Liver (tissue), 9 donors: ENCODE measurements around the gene APOBEC3G. TPM values are rescaled to one million over a fixed set of nuclear protein-coding genes. Genes with fewer than 3 reads are reported as not detected.

Experiments used
- DNase-seq: peaks from one replicate; pipeline ENCODE4 v3.0.0-alpha.2; 2017; ENCODE audit warnings: low spot score
- H3K27ac ChIP-seq, 2 donors: one replicate each; pipeline ENCODE4 v1.7.0; 2013; ENCODE audit warnings: inconsistent platforms in 2 of 2, low read length in 2 of 2, control low read depth in 1 of 2, low read depth in 1 of 2, mild to moderate bottlenecking in 1 of 2
- H3K27me3 ChIP-seq, 4 donors: one replicate each; pipeline versions ENCODE4 v1.6.1 to v1.7.0; 2013; ENCODE audit warnings: low read length in 3 of 4, inconsistent platforms in 1 of 4, mild to moderate bottlenecking in 1 of 4, moderate library complexity in 1 of 4; ENCODE audit not compliant: control insufficient read depth in 4 of 4, insufficient read depth in 4 of 4
- H3K36me3 ChIP-seq, 4 donors: one replicate each; pipeline versions ENCODE4 v1.6.1 to v1.7.0; 2013; ENCODE audit warnings: low read length in 3 of 4, mild to moderate bottlenecking in 3 of 4, low read depth in 1 of 4, moderate library complexity in 1 of 4; ENCODE audit not compliant: control insufficient read depth in 4 of 4, insufficient read depth in 3 of 4
- H3K4me1 ChIP-seq, 4 donors: one replicate each; pipeline versions ENCODE4 v1.6.1 to v1.7.0; 2013; ENCODE audit warnings: low read length in 3 of 4, mild to moderate bottlenecking in 3 of 4, moderate library complexity in 1 of 4; ENCODE audit not compliant: control insufficient read depth in 4 of 4, insufficient read depth in 4 of 4
- H3K4me3 ChIP-seq, 3 donors: one replicate each; pipeline versions ENCODE4 v1.6.1 to v1.7.0; 2013; ENCODE audit warnings: low read length in 3 of 3, control low read depth in 1 of 3, low read depth in 1 of 3, mild to moderate bottlenecking in 1 of 3
- H3K9ac ChIP-seq, 2 donors: one replicate each; pipeline ENCODE4 v1.7.0; 2013; ENCODE audit warnings: low read length in 2 of 2, mild to moderate bottlenecking in 2 of 2, moderate library complexity in 2 of 2, control low read depth in 1 of 2, low read depth in 1 of 2
- H3K9me3 ChIP-seq, 4 donors: one replicate each; pipeline versions ENCODE4 v1.6.1 to v1.7.0; 2013; ENCODE audit warnings: low read length in 3 of 4; ENCODE audit not compliant: control insufficient read depth in 4 of 4
- EGR1 ChIP-seq, 2 donors: IDR thresholded peaks; 2 replicates each; pipeline ENCODE4 v1.6.1; 2016 to 2018; ENCODE audit warnings: antibody characterized with exemption in 2 of 2, low read depth in 2 of 2
- FOXA1 ChIP-seq: IDR thresholded peaks from 2 replicates; pipeline ENCODE4 v1.6.1; 2016; ENCODE audit warnings: antibody characterized with exemption
- FOXA2 ChIP-seq: IDR thresholded peaks from 2 replicates; pipeline ENCODE4 v1.6.1; 2016; ENCODE audit warnings: antibody characterized with exemption
- GABPA ChIP-seq, 2 donors: IDR thresholded peaks in 1 of 2; conservative IDR thresholded peaks in 1 of 2; 2 replicates each; pipeline ENCODE4 v1.6.1; 2016; ENCODE audit warnings: antibody characterized with exemption in 2 of 2, mild to moderate bottlenecking in 1 of 2, moderate library complexity in 1 of 2
- HNF4A ChIP-seq, 2 donors: conservative IDR thresholded peaks; 2 replicates each; pipeline ENCODE4 v1.6.1; 2016; ENCODE audit warnings: antibody characterized with exemption in 2 of 2, mild to moderate bottlenecking in 2 of 2
- HNF4G ChIP-seq: IDR thresholded peaks from 2 replicates; pipeline ENCODE4 v1.6.1; 2016; ENCODE audit warnings: antibody characterized with exemption
- JUND ChIP-seq, 2 donors: IDR thresholded peaks; 2 replicates each; pipeline ENCODE4 v1.6.1; 2016; ENCODE audit warnings: antibody characterized with exemption in 2 of 2
- NR2F2 ChIP-seq: IDR thresholded peaks from 2 replicates; pipeline ENCODE4 v1.6.1; 2016; ENCODE audit warnings: antibody characterized with exemption
- RXRA ChIP-seq, 2 donors: IDR thresholded peaks; 2 replicates each; pipeline ENCODE4 v1.6.1; 2017 to 2018; ENCODE audit warnings: antibody characterized with exemption in 2 of 2, mild to moderate bottlenecking in 1 of 2
- SP1 ChIP-seq: IDR thresholded peaks from 2 replicates; pipeline ENCODE4 v1.6.1; 2018; ENCODE audit warnings: antibody characterized with exemption, mild to moderate bottlenecking
- YY1 ChIP-seq: IDR thresholded peaks from 2 replicates; pipeline ENCODE4 v1.6.1; 2016; ENCODE audit warnings: antibody characterized with exemption, mild to moderate bottlenecking
- WGBS: extraction: QIAGEN DNeasy Blood & Tissue Kit; methylation state at CpG from one replicate; pipeline ENCODE4 v1.1.7; 2013; 5-methylcytosine and 5-hydroxymethylcytosine counted together
- polyA plus RNA-seq, 2 donors: library from polyadenylated mRNA; stranded (reverse) in 1 of 2; unstranded in 1 of 2; fragments of 200-250 nt in 1 of 2; fragments of >200 nt in 1 of 2; fragmentation: Nextera tagmentation in 1 of 2; extraction: Ambion mirVana in 1 of 2; gene quantifications; one replicate each; pipeline versions ENCODE4 v1.2.1 to v1.2.3, GENCODE V29; 2013 to 2015
- total RNA-seq, 2 donors: library from RNA; depleted of rRNA; stranded (reverse); fragments of >200 nt; gene quantifications; one replicate each; pipeline ENCODE4 v1.2.3, GENCODE V29; 2014
- TF ChIP-seq, protein P1 (sequence below): IDR thresholded peaks from 2 replicates; pipeline ENCODE4 v1.6.1; 2016; ENCODE audit warnings: antibody characterized with exemption
- TF ChIP-seq, protein P2 (sequence below): fragments of 150-350 bp; IDR thresholded peaks from 2 replicates; pipeline ENCODE4 v1.5.1; 2017; ENCODE audit warnings: improper control_type of control experiment, low read depth, low read length; ENCODE audit not compliant: missing input control
- TF ChIP-seq, protein P3 (sequence below): IDR thresholded peaks from 2 replicates; pipeline ENCODE4 v1.6.1; 2016; ENCODE audit warnings: antibody characterized with exemption
- TF ChIP-seq, protein P4 (sequence below): IDR thresholded peaks from 2 replicates; pipeline ENCODE4 v1.6.1; 2016; ENCODE audit warnings: antibody characterized with exemption, mild to moderate bottlenecking
- TF ChIP-seq, protein P5 (sequence below): IDR thresholded peaks from 2 replicates; pipeline ENCODE4 v1.6.1; 2016; ENCODE audit warnings: antibody characterized with exemption
- donor health status: healthy.
- donor health status: healthy.
- donor health status: healthy.
- donor health status: healthy.
- donor health status: healthy.

Gene APOBEC3G
- total and polyA plus RNA-seq, 4 donors, result 1.9 to 9.2 (median 2.9) TPM

DNA sequence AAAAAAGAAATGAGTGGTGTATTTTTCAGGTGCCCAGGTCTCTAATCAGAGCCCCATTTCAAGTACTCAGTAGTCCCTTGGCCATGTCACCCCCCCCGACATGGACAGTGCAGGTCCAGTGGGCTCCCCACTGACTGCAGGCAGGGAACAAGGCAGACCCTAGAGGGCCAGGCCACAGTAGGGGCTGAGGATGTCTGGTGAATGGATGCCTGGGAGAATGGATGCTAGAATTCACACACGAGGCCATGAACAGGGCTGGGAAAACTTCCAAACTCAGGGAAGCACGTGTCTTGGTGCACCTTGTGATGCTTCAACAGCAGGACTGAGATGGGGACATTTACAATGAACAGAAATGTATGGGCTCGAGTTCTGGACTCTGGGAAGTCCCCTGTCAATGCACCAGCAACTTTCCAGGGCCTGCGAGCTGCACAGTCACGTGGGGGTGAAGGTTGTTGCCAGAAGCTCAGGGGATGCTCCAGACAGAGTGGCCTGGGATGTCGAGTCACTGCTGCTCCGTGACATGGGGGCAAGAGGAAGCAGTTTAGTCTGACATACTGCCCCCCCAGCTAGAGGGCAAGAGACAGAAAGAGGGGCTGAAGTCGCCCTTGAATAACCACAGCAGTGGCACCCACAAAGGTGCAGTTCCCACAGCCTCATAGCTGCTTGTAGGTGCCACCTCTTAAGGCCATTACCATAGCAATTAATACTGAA lies 3.1 kb downstream of the APOBEC3G start:
- no peak for DNase-seq
- no peaks in the 10 kb centered on the region for H3K27me3 ChIP-seq
- 80% methylated on average over 9 of the region's 9 CpGs for WGBS
- no peak overlapping the region for H3K27ac ChIP-seq
- peaks cover 0 to 2% (median 0%) of the 10 kb centered on the region in 4 donors for H3K4me1 ChIP-seq
- no peak overlapping the region for H3K4me3 ChIP-seq
- H3K36me3 ChIP-seq, result no peaks in the 10 kb centered on the region
- TF ChIP-seq GABPA (IDR thresholded peaks at IDR 0.05 in 1 of 2, conservative IDR thresholded peaks at IDR 0.05 in 1 of 2) (no peak), NR2F2 (no peak), EGR1 (IDR thresholded peaks at IDR 0.05; ENCODE audit: low read depth in 2 of 2) (no peak), FOXA2 (no peak), JUND (IDR thresholded peaks at IDR 0.05) (no peak), SP1 (no peak), FOXA1 (no peak), RXRA (IDR thresholded peaks at IDR 0.05) (no peak), HNF4A (conservative IDR thresholded peaks at IDR 0.05) (no peak)
- TF ChIP-seq, protein P1, sequence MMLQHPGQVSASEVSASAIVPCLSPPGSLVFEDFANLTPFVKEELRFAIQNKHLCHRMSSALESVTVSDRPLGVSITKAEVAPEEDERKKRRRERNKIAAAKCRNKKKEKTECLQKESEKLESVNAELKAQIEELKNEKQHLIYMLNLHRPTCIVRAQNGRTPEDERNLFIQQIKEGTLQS, result no peak
- TF ChIP-seq, protein P2, sequence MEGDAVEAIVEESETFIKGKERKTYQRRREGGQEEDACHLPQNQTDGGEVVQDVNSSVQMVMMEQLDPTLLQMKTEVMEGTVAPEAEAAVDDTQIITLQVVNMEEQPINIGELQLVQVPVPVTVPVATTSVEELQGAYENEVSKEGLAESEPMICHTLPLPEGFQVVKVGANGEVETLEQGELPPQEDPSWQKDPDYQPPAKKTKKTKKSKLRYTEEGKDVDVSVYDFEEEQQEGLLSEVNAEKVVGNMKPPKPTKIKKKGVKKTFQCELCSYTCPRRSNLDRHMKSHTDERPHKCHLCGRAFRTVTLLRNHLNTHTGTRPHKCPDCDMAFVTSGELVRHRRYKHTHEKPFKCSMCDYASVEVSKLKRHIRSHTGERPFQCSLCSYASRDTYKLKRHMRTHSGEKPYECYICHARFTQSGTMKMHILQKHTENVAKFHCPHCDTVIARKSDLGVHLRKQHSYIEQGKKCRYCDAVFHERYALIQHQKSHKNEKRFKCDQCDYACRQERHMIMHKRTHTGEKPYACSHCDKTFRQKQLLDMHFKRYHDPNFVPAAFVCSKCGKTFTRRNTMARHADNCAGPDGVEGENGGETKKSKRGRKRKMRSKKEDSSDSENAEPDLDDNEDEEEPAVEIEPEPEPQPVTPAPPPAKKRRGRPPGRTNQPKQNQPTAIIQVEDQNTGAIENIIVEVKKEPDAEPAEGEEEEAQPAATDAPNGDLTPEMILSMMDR, result no peak
- no peaks in the 10 kb centered on the region for H3K9me3 ChIP-seq
- no peak overlapping the region for H3K9ac ChIP-seq

DNA sequence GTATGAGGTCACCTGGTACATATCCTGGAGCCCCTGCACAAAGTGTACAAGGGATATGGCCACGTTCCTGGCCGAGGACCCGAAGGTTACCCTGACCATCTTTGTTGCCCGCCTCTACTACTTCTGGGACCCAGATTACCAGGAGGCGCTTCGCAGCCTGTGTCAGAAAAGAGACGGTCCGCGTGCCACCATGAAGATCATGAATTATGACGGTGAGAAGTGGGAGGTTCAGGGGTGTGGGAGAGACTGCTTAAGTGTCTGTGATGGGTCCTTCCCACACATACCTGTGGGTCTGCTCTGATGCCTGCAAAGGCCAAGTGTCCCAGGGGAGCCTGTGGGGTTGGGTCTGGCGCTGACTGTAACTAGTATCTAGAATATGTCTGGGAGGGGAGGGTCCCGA lies 3.9 kb downstream of the APOBEC3G start:
- DNase-seq, result no peak

More for the DNA sequence above, 3.9 kb downstream of the APOBEC3G start:
- peaks cover 0 to 2% (median 0%) of the 10 kb centered on the region in 4 donors for H3K4me1 ChIP-seq
- TF ChIP-seq, protein P3, sequence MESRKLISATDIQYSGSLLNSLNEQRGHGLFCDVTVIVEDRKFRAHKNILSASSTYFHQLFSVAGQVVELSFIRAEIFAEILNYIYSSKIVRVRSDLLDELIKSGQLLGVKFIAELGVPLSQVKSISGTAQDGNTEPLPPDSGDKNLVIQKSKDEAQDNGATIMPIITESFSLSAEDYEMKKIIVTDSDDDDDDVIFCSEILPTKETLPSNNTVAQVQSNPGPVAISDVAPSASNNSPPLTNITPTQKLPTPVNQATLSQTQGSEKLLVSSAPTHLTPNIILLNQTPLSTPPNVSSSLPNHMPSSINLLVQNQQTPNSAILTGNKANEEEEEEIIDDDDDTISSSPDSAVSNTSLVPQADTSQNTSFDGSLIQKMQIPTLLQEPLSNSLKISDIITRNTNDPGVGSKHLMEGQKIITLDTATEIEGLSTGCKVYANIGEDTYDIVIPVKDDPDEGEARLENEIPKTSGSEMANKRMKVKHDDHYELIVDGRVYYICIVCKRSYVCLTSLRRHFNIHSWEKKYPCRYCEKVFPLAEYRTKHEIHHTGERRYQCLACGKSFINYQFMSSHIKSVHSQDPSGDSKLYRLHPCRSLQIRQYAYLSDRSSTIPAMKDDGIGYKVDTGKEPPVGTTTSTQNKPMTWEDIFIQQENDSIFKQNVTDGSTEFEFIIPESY, result no peak
- no peak for TF ChIP-seq YY1
- no peak for TF ChIP-seq NR2F2
- no peak for TF ChIP-seq HNF4G
- TF ChIP-seq, protein P4, sequence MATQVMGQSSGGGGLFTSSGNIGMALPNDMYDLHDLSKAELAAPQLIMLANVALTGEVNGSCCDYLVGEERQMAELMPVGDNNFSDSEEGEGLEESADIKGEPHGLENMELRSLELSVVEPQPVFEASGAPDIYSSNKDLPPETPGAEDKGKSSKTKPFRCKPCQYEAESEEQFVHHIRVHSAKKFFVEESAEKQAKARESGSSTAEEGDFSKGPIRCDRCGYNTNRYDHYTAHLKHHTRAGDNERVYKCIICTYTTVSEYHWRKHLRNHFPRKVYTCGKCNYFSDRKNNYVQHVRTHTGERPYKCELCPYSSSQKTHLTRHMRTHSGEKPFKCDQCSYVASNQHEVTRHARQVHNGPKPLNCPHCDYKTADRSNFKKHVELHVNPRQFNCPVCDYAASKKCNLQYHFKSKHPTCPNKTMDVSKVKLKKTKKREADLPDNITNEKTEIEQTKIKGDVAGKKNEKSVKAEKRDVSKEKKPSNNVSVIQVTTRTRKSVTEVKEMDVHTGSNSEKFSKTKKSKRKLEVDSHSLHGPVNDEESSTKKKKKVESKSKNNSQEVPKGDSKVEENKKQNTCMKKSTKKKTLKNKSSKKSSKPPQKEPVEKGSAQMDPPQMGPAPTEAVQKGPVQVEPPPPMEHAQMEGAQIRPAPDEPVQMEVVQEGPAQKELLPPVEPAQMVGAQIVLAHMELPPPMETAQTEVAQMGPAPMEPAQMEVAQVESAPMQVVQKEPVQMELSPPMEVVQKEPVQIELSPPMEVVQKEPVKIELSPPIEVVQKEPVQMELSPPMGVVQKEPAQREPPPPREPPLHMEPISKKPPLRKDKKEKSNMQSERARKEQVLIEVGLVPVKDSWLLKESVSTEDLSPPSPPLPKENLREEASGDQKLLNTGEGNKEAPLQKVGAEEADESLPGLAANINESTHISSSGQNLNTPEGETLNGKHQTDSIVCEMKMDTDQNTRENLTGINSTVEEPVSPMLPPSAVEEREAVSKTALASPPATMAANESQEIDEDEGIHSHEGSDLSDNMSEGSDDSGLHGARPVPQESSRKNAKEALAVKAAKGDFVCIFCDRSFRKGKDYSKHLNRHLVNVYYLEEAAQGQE, result no peak
- no peak for TF ChIP-seq EGR1 (IDR thresholded peaks at IDR 0.05; ENCODE audit: low read depth in 2 of 2)
- no peak for TF ChIP-seq JUND (IDR thresholded peaks at IDR 0.05)
- TF ChIP-seq FOXA2, result no peak
- TF ChIP-seq, protein P5, sequence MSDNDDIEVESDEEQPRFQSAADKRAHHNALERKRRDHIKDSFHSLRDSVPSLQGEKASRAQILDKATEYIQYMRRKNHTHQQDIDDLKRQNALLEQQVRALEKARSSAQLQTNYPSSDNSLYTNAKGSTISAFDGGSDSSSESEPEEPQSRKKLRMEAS, result no peak
- TF ChIP-seq FOXA1, result no peak
- WGBS, result 92% methylated on average over 12 of the region's 12 CpGs
- no peak overlapping the region for H3K9ac ChIP-seq
- no peak overlapping the region for H3K27ac ChIP-seq
- H3K27me3 ChIP-seq, result no peaks in the 10 kb centered on the region
- no peaks in the 10 kb centered on the region for H3K9me3 ChIP-seq
- no peak overlapping the region for H3K4me3 ChIP-seq
- no peaks in the 10 kb centered on the region for H3K36me3 ChIP-seq
